Thymus (tissue), 11 donors: ENCODE data around the gene TAF6L. TPM values are rescaled to one million over a fixed set of nuclear protein-coding genes. Genes with fewer than 3 reads are reported as not detected.

Source experiments
- DNase-seq, 9 donors: peaks; one replicate each; pipeline ENCODE4 v3.0.0-alpha.2; 2013; ENCODE audit warnings: low spot score in 9 of 9, low read depth in 6 of 9, missing footprints in 1 of 9
- H3K27ac ChIP-seq, 2 donors: one replicate each; pipeline ENCODE4 v1.5.1; 2013; ENCODE audit warnings: control low read depth in 1 of 2, low read depth in 1 of 2, low read length in 1 of 2, mild to moderate bottlenecking in 1 of 2, moderate library complexity in 1 of 2
- H3K27me3 ChIP-seq, 2 donors: one replicate each; pipeline ENCODE4 v1.5.1; 2013; ENCODE audit warnings: low read length in 1 of 2; ENCODE audit not compliant: control insufficient read depth in 2 of 2, insufficient read depth in 1 of 2
- H3K36me3 ChIP-seq, 2 donors: one replicate each; pipeline ENCODE4 v1.5.1; 2013; ENCODE audit warnings: low read length in 1 of 2, mild to moderate bottlenecking in 1 of 2, moderate library complexity in 1 of 2; ENCODE audit not compliant: control insufficient read depth in 2 of 2, insufficient read depth in 2 of 2
- H3K4me1 ChIP-seq, 2 donors: one replicate each; pipeline ENCODE4 v1.5.1; 2013; ENCODE audit warnings: low read length in 2 of 2; ENCODE audit not compliant: control insufficient read depth in 2 of 2, insufficient read depth in 2 of 2
- H3K4me3 ChIP-seq, 2 donors: one replicate each; pipeline ENCODE4 v1.5.1; 2013; ENCODE audit warnings: low read length in 2 of 2, control low read depth in 1 of 2, mild to moderate bottlenecking in 1 of 2
- H3K9me3 ChIP-seq, 2 donors: one replicate each; pipeline ENCODE4 v1.5.1; 2013; ENCODE audit warnings: low read length in 1 of 2, mild to moderate bottlenecking in 1 of 2; ENCODE audit not compliant: control insufficient read depth in 2 of 2, insufficient read depth in 1 of 2
- WGBS: extraction: QIAGEN DNeasy Blood & Tissue Kit; methylation state at CpG from one replicate; pipeline ENCODE4 v1.1.7; 2013; 5-methylcytosine and 5-hydroxymethylcytosine counted together
- polyA plus RNA-seq: library from polyadenylated mRNA; stranded (reverse); fragments of 200-250 nt; gene quantifications from one replicate; pipeline ENCODE4 v1.2.3, GENCODE V29; 2013
- total RNA-seq: library from RNA; stranded (reverse); fragments of 120-200 nt; gene quantifications from one replicate; pipeline ENCODE4 v1.2.4, GENCODE V29; 2013
- donor health status: healthy.

The TAF6L gene
- total and polyA plus RNA-seq, 2 donors = 18.9 to 26.5 TPM

DNA sequence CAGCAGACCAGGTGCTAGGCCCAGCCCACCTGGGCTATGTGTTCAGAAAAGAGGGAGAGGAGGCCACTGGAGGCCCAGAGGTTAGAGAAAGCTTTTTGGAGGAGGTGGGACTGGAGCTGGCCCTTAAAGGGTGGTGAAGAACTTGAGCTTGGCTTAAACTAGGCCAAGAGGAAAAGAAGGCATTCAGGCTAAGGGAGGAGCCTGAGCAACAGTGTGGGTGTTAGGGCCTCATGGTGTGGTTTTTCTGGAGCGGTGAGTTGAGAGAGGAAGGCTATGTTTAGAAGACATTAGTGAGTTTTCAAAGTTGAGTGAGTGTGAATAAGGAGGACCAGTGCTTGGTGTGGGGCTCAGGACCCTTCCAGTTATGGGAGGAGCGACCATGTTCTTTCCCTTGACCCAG, 6.2 kb downstream of the TAF6L start:
- H3K36me3 ChIP-seq = peaks cover 45 to 49% of the 10 kb centered on the region in 2 donors
- no peak overlapping the region for H3K27ac ChIP-seq

DNA sequence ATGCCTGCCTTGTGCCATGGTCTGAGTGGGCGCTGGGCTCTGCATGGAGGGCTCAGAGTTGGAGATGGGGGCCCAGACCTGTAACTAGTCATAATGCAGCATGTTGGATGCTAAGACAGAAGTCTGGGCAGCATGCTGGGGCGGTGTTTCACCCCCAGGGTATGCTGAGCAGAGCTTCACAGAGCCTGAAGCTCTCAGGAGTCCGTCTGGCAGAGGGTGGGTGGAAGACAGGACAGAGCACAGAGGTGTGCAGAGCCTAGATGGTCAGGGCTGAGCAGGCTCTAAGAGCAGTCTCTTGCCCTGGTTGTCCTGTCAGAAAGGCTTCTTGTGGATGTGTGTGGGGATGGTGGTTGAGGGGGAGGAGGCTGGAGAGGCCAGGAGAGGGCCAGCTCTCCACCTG, 7.2 kb downstream of the TAF6L start:
- Histone ChIP-seq H3K27me3 (no peaks in the 10 kb centered on the region), H3K27ac (no peak overlapping the region), H3K4me3 (no peak overlapping the region), H3K9me3 (no peaks in the 10 kb centered on the region), H3K36me3 (peaks cover 49 to 53% of the 10 kb centered on the region in 2 donors), H3K4me1 (no peaks in the 10 kb centered on the region)
- WGBS = 97% methylated on average over 3 of the region's 3 CpGs
- DNase-seq = no peak

More for the DNA sequence above, 6.2 kb downstream of the TAF6L start:
- Histone ChIP-seq H3K4me3 (no peak overlapping the region), H3K27me3 (no peaks in the 10 kb centered on the region), H3K9me3 (no peaks in the 10 kb centered on the region), H3K4me1 (peaks cover 0 to under 1% of the 10 kb centered on the region in 2 donors)
- no peak for DNase-seq
- WGBS = 97% methylated on average over 2 of the region's 2 CpGs

DNA sequence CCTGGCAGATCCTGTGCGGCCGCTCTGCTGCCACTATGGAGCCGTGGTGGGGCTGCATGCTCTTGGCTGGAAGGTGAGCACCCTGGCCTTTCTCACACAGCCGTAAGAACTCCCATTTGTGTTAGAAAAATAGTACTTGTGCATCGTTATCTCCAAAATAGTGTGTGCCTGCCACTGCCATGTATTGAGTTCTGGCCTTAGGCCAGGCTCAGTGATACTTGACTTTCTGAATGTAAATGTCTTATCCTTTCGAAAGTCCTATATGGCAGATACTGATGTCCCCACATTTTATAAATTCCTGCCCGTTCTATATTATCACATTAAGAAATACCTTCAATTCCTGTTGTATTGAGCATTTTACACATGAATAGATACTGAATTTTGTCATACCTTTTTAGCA, 11.6 kb downstream of the TAF6L start:
- Histone ChIP-seq H3K4me1 (peaks cover 0 to 6% of the 10 kb centered on the region in 2 donors), H3K4me3 (no peak overlapping the region), H3K27ac (no peak overlapping the region), H3K27me3 (no peaks in the 10 kb centered on the region), H3K9me3 (no peaks in the 10 kb centered on the region), H3K36me3 (peaks cover 23 to 42% of the 10 kb centered on the region in 2 donors)
- 98% methylated on average over 7 of the region's 7 CpGs for WGBS
- DNase-seq = no peak

DNA sequence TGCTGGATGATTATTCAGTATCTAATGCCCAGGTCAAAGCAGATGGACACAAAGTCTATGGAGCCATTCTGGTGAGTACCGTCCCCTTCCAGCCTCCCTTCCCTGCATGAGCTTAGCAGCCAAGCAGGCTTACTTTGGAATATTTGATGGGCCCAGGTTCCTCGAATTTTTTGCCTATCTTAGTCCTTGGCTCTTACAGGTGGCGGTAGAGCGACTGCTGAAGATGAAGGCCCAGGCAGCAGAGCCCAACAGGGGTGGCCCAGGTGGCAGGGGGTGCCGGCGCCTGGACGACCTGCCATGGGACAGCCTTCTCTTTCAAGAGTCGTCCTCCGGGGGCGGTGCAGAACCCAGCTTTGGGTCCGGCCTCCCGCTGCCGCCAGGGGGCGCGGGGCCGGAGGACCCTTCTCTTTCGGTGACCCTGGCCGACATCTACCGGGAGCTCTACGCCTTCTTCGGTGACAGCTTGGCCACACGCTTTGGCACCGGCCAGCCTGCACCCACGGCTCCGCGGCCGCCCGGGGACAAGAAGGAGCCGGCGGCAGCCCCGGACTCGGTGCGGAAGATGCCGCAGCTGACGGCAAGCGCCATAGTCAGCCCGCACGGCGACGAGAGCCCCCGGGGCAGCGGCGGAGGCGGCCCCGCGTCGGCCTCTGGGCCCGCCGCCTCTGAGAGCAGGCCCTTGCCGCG, 15.3 kb downstream of the TAF6L start:
- H3K4me3 ChIP-seq = peak overlapping the region; percentile 93 to 99
- peaks cover 30 to 44% of the 10 kb centered on the region in 2 donors for H3K36me3 ChIP-seq
- H3K9me3 ChIP-seq = no peaks in the 10 kb centered on the region
- WGBS = 2% methylated on average over 51 of the region's 51 CpGs
- H3K4me1 ChIP-seq = peaks cover 0 to 32% of the 10 kb centered on the region in 2 donors
- DNase-seq = peak in 8 of 9 donors; percentile 62 to 92 (median 82)
- peak overlapping the region; percentile 96 to 98 for H3K27ac ChIP-seq
- no peaks in the 10 kb centered on the region for H3K27me3 ChIP-seq

DNA sequence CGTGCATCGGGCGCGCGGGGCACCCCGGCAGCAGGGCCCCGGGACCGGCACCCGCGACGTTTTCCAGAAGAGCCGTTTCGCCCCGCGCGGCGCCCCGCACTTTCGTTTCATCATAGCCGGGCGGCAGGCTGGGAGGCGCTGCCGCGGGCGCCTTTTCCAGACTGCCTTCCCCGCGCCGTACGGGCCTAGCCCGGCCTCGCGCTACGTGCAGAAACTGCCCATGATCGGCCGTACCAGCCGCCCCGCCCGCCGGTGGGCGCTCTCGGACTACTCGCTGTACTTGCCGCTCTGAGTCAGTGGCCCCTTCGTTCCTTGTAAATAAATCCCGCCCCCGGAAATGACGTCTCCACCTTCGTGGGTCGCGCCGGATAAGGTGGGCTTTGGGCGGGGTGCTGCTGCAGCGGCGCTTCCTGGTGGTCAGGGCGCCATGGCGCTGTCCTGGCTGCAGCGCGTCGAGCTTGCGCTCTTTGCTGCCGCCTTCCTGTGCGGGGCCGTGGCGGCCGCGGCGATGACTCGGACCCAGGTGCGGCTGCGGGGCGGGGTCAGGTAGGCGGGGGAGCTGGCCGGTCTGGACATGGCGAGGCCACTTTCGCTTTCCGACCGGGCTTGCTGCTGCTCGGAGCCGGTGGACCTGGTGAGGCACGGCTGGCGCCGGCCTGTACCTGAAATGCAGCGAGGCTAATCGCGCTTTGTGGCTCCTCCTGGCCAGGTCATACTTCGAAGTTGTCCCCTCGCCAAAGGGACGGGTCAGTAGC, 16.0 kb downstream of the TAF6L start, which contains the start of gene TMEM179B:
TMEM179B (plus strand) TSS at position 398 of the 755 bp plus-strand sequence; CDS start at position 428, 30 bp downstream.
- no peaks in the 10 kb centered on the region for H3K27me3 ChIP-seq
- H3K27ac ChIP-seq = peak within 1 kb of the TSS; percentile 96 to 98
- under 1% methylated on average over 88 of the region's 88 CpGs for WGBS
- H3K9me3 ChIP-seq = no peaks in the 10 kb centered on the region
- H3K4me3 ChIP-seq = peak within 1 kb of the TSS; percentile 93 to 99
- DNase-seq = peak; percentile 96 to 100 (median 99)
- peaks cover 25 to 41% of the 10 kb centered on the region in 2 donors for H3K36me3 ChIP-seq
- H3K4me1 ChIP-seq = peaks cover 1 to 35% of the 10 kb centered on the region in 2 donors

DNA sequence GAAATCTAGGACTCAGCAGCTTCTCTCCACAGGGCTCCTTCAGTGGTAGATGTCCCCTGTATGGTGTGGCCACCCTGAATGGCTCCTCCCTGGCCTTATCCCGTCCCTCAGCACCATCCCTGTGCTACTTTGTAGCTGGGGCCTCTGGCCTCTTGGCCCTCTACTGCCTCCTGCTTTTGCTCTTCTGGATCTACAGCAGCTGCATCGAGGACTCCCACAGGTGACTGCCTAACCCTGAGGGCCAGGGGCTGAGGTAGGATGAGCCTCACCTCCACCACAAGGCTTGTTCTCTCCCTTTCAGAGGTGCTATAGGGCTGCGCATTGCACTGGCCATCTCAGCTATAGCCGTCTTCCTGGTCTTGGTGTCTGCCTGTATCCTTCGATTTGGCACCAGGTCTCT, 17.8 kb downstream of the TAF6L start:
- peaks cover 4 to 39% of the 10 kb centered on the region in 2 donors for H3K4me1 ChIP-seq
- no peak for DNase-seq
- no peaks in the 10 kb centered on the region for H3K27me3 ChIP-seq
- H3K9me3 ChIP-seq = no peaks in the 10 kb centered on the region
- H3K36me3 ChIP-seq = peaks cover 25 to 51% of the 10 kb centered on the region in 2 donors
- H3K4me3 ChIP-seq = no peak overlapping the region
- WGBS = 94% methylated on average over 5 of the region's 5 CpGs
- peak overlapping the region in 1 of 2 donors; percentile 11 for H3K27ac ChIP-seq

DNA sequence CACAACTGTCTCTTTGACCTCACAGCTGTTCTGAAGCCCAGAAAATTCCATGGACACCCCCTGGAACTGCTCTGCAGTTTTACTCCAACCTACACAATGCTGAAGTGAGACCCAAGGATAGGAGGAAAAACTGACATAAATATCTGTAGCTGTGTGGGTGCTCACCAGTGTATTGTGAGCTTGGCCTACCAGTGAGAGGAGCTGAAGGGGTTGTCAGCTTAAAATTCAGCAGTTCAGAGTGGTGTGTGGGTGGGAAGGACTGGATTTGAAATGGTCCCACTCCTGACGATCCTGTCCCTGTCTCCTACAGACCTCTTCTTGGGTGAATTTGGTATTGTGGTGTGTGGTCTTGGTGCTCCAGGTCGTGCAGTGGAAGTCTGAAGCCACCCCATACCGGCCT, 18.4 kb downstream of the TAF6L start:
- Histone ChIP-seq H3K9me3 (no peaks in the 10 kb centered on the region), H3K27me3 (no peaks in the 10 kb centered on the region), H3K27ac (no peak overlapping the region), H3K4me3 (no peak overlapping the region), H3K4me1 (peaks cover 4 to 39% of the 10 kb centered on the region in 2 donors), H3K36me3 (peaks cover 30 to 57% of the 10 kb centered on the region in 2 donors)
- no peak for DNase-seq
- WGBS = 93% methylated on average over 3 of the region's 3 CpGs

DNA sequence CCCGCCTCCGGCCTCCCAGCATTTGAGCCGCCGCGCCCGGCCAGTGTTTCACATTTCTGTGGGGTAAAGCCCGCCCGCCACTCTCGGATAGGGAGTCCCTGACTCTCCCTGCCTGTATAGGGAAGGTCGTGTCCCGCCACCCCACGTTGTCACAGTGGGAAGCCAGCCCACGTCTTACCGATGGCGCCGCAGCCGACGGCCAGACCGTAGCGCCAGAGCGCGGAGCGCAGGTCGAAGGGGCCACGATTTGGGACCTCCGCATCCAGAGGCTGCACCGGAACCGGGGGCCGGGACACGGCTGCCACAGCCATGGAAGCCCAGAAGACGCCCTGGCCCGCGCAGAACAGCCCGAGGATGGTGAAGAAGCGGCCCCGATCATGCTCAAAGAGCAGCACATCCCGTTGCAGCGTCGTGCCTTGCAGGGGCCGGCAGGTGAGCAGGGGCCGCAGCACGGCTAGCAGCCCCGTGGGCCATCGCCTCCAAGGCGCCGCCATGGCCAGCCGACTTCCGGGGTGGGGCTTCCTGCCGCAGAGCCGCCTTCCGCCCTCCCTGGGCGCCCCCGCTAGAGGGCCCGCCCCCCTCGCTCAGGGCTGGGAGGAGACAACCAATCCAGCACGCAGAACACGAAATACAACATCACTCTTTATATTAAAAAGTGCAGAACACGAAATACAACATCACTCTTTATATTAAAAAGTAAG, 20.5 kb downstream of the TAF6L start, which contains the start of gene TMEM223:
TMEM223 (minus strand) TSS at position 506 of the 701 bp plus-strand sequence; CDS start at position 494, 12 bp downstream.
- DNase-seq = peak; percentile 50 to 91 (median 77)
- under 1% methylated on average over 58 of the region's 58 CpGs for WGBS
- Histone ChIP-seq H3K27me3 (no peaks in the 10 kb centered on the region), H3K4me1 (peaks cover 4 to 33% of the 10 kb centered on the region in 2 donors), H3K27ac (peak within 1 kb of the TSS; percentile 77 to 84), H3K4me3 (peak within 1 kb of the TSS; percentile 77 to 91), H3K36me3 (peaks cover 51 to 69% of the 10 kb centered on the region in 2 donors), H3K9me3 (no peaks in the 10 kb centered on the region)
